IPS-11a (cell line): Measurements from ENCODE around the gene CAPN3.

ENCODE experiments used
- H3K4me3 ChIP-seq: one replicate; pipeline ENCODE4 v1.5.1; 2013; ENCODE audit warnings: low read depth, low read length, control low read depth

Gene CAPN3

GRCh38 chr15:42449770-42450424 is 90.6 kb downstream of the CAPN3 start:
- no peak overlapping the region for H3K4me3 ChIP-seq

- no peak overlapping the region for H3K4me3 ChIP-seq
These were observed 91.1 kb downstream of the CAPN3 start for GRCh38 chr15:42450425-42450790.

GRCh38 chr15:42453826-42454225 is 94.5 kb downstream of the CAPN3 start:
- no peak overlapping the region for H3K4me3 ChIP-seq

GRCh38 chr15:42456531-42456930 is 97.2 kb downstream of the CAPN3 start:
- no peak overlapping the region for H3K4me3 ChIP-seq

- no peak overlapping the region for H3K4me3 ChIP-seq
These were observed 97.7 kb downstream of the CAPN3 start for GRCh38 chr15:42456971-42457370.

GRCh38 chr15:42457445-42458442 is 98.4 kb downstream of the CAPN3 start:
- no peak overlapping the region for H3K4me3 ChIP-seq

GRCh38 chr15:42461261-42461660 is 102.0 kb downstream of the CAPN3 start:
- H3K4me3 ChIP-seq: no peak overlapping the region
